ENCODE measurements around the gene DOP1A. TPM values are rescaled to one million over a fixed set of nuclear protein-coding genes. Genes with fewer than 3 reads are reported as not detected.

The DOP1A gene
- total RNA-seq, 1 donor from 2014 or later: 61.9 TPM

GRCh38 chr6:83126807-83127206 lies 59.3 kb downstream of the DOP1A start:
- H3K4me2 ChIP-seq: no peak overlapping the region
- Mint-ChIP-seq H3K4me1 (no peaks in the 10 kb centered on the region), H3K27me3 (ENCODE audit: insufficient read depth, low read depth) (no peaks in the 10 kb centered on the region), H3K36me3 (peaks cover 18% of the 10 kb centered on the region), H3K27ac (no peak overlapping the region), H3K4me3 (no peak overlapping the region), H3K9me3 (no peaks in the 10 kb centered on the region)
- H3K9ac ChIP-seq: no peak overlapping the region
- H3K79me2 ChIP-seq (ENCODE audit: low read depth): no peaks in the 10 kb centered on the region
- no peaks in the 10 kb centered on the region for H3F3A ChIP-seq (ENCODE audit: low read depth)
- no peak overlapping the region for H2AFZ ChIP-seq (replicated peaks)
- H3K27ac ChIP-seq: no peak overlapping the region
- H3K9me3 ChIP-seq (ENCODE audit: low read depth): no peaks in the 10 kb centered on the region
- H3K4me3 ChIP-seq: no peak overlapping the region
- TF ChIP-seq CTCF (IDR thresholded peaks at IDR 0.05): no peak
- TF ChIP-seq EZH2phosphoT487 (IDR thresholded peaks at IDR 0.05): no peak
- no peak for TF ChIP-seq EZH2 (IDR thresholded peaks at IDR 0.05)
- H3K36me3 ChIP-seq: peaks cover 7% of the 10 kb centered on the region
- H4K20me1 ChIP-seq (ENCODE audit: low read depth): no peaks in the 10 kb centered on the region
- no peaks in the 10 kb centered on the region for H3K4me1 ChIP-seq
- H3K27me3 ChIP-seq: no peaks in the 10 kb centered on the region
- DNase-seq (ENCODE audit: low spot score): no peak

DNA sequence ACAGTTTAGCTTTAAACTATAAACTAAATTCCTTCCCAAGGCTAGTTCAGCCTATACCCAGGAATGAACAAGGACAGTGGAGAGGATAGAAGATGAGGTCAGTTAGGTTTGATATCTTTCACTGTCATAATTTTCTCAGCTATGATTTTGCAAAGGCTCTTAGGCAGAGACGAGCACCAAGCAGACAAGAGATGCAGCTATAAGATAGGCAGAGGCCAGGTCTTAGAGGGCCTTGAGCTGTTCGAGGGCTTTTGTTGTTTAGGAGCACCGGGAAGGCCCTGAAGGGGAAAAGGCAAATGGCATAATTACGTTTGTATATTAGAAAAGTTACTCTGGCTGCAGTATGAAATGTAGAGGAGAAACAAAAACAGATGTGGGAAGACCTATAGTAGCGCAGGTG lies 59.8 kb downstream of the DOP1A start:
- Mint-ChIP-seq H3K4me1 (no peaks in the 10 kb centered on the region), H3K27me3 (ENCODE audit: insufficient read depth, low read depth) (no peaks in the 10 kb centered on the region)

DNA sequence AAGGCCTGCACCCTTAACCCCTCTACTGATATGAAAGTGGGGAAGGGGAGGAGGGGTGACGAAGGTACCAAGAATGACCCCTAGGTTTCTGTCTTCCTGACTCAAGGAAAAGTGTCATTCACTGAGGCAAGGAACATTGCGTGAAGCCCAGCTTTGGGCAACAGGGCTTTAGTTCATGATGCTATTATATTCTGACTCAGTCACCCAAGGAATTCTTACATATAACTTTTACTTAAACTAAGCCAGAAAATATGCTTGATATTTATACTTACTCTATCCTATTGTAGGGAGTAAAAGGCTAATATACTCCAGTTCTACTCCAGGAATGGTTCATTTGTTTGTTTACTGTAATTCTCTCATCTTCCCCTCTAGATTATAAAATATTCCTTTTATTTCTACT lies 60.5 kb downstream of the DOP1A start:
- H3K9me3 Mint-ChIP-seq: no peaks in the 10 kb centered on the region
- no peaks in the 10 kb centered on the region for H3K27me3 Mint-ChIP-seq (ENCODE audit: insufficient read depth, low read depth)
- Histone ChIP-seq H3F3A (ENCODE audit: low read depth) (no peaks in the 10 kb centered on the region), H3K79me2 (ENCODE audit: low read depth) (no peaks in the 10 kb centered on the region), H3K4me1 (no peaks in the 10 kb centered on the region), H3K4me2 (no peak overlapping the region), H3K9ac (no peak overlapping the region), H3K36me3 (peaks cover 7% of the 10 kb centered on the region), H3K9me3 (ENCODE audit: low read depth) (no peaks in the 10 kb centered on the region), H3K27me3 (no peaks in the 10 kb centered on the region), H3K4me3 (no peak overlapping the region), H4K20me1 (ENCODE audit: low read depth) (no peaks in the 10 kb centered on the region), H2AFZ (replicated peaks) (no peak overlapping the region), H3K27ac (no peak overlapping the region)
- no peaks in the 10 kb centered on the region for H3K4me1 Mint-ChIP-seq
- H3K36me3 Mint-ChIP-seq: peaks cover 18% of the 10 kb centered on the region
- TF ChIP-seq EZH2phosphoT487 (IDR thresholded peaks at IDR 0.05) (no peak), CTCF (IDR thresholded peaks at IDR 0.05) (no peak)
- no peak overlapping the region for H3K27ac Mint-ChIP-seq
- DNase-seq (ENCODE audit: low spot score): no peak
- H3K4me3 Mint-ChIP-seq: no peak overlapping the region

More for the DNA sequence above, 59.8 kb downstream of the DOP1A start:
- Mint-ChIP-seq H3K36me3 (peaks cover 18% of the 10 kb centered on the region), H3K27ac (no peak overlapping the region), H3K4me3 (no peak overlapping the region), H3K9me3 (no peaks in the 10 kb centered on the region)
- Histone ChIP-seq H3K4me3 (no peak overlapping the region), H3K79me2 (ENCODE audit: low read depth) (no peaks in the 10 kb centered on the region), H3K4me2 (no peak overlapping the region), H2AFZ (replicated peaks) (no peak overlapping the region), H3K27me3 (no peaks in the 10 kb centered on the region), H3K36me3 (peaks cover 7% of the 10 kb centered on the region), H3K4me1 (no peaks in the 10 kb centered on the region), H4K20me1 (ENCODE audit: low read depth) (no peaks in the 10 kb centered on the region), H3K9me3 (ENCODE audit: low read depth) (no peaks in the 10 kb centered on the region), H3F3A (ENCODE audit: low read depth) (no peaks in the 10 kb centered on the region), H3K27ac (no peak overlapping the region), H3K9ac (no peak overlapping the region)
- DNase-seq (ENCODE audit: low spot score): no peak
- TF ChIP-seq EZH2phosphoT487 (IDR thresholded peaks at IDR 0.05) (no peak), EZH2 (IDR thresholded peaks at IDR 0.05) (no peak), CTCF (IDR thresholded peaks at IDR 0.05) (no peak)
